ENCODE data around the gene UBAC2. TPM values are rescaled to one million over a fixed set of nuclear protein-coding genes. Genes with fewer than 3 reads are reported as not detected.
"Not testable (repeated sequence)": the region's sequence is repeated elsewhere in the genome, so short reads cannot be mapped to it uniquely, and the experiment has no call there.

The UBAC2 gene
- total RNA-seq, 4 donors from 2014 or later, result 51.0 to 71.5 (median 61.1) TPM

- TF ChIP-seq POLR2A (IDR thresholded peaks at IDR 0.05) (no peak), CTCF (IDR thresholded peaks at IDR 0.05 in 4 of 5, conservative IDR thresholded peaks at IDR 0.05 in 1 of 5) (no peak)
- H3K27ac ChIP-seq, result no peak overlapping the region
- in situ Hi-C loops (cut with MboI; ENCODE audit: low sequenced_read_pairs in 4 of 4), result no loop called here
- intact Hi-C loops (cut with DNase I; ENCODE audit: low total_unique reads), result no loop called here
- ATAC-seq, result no peak
- no peaks in the 10 kb centered on the region for H3K9me3 ChIP-seq
- peaks cover 0 to 14% of the 10 kb centered on the region in 2 donors for H3K36me3 ChIP-seq
- no peaks in the 10 kb centered on the region for H3K4me1 ChIP-seq
- no peaks in the 10 kb centered on the region for H3K27me3 ChIP-seq
- no peak for DNase-seq
- H3K4me3 ChIP-seq, result no peak overlapping the region
These were observed 189.9 kb downstream of the UBAC2 start for GRCh38 chr13:99390601-99391000.

GRCh38 chr13:99391781-99392469 is 191.3 kb downstream of the UBAC2 start:
- ATAC-seq (no peak), DNase-seq (no peak)
- TF ChIP-seq POLR2A (IDR thresholded peaks at IDR 0.05) (no peak), CTCF (IDR thresholded peaks at IDR 0.05 in 4 of 5, conservative IDR thresholded peaks at IDR 0.05 in 1 of 5) (no peak)
- no peak overlapping the region for H3K4me3 ChIP-seq
- H3K36me3 ChIP-seq, result peaks cover 0 to under 1% of the 10 kb centered on the region in 2 donors
- intact Hi-C loops (cut with DNase I; ENCODE audit: low total_unique reads), result no loop called here
- no peaks in the 10 kb centered on the region for H3K9me3 ChIP-seq
- H3K4me1 ChIP-seq, result no peaks in the 10 kb centered on the region
- H3K27me3 ChIP-seq, result no peaks in the 10 kb centered on the region
- H3K27ac ChIP-seq, result no peak overlapping the region
- in situ Hi-C loops (cut with MboI; ENCODE audit: low sequenced_read_pairs in 4 of 4), result no loop called here

- intact Hi-C loops (cut with DNase I; ENCODE audit: low total_unique reads), result no loop called here
These were observed 191.9 kb downstream of the UBAC2 start for GRCh38 chr13:99392470-99393135.

GRCh38 chr13:99393391-99393790 is 192.7 kb downstream of the UBAC2 start:
- ATAC-seq; H3K27ac ChIP-seq; H3K9me3 ChIP-seq; in situ Hi-C loops (cut with MboI; ENCODE audit: low sequenced_read_pairs in 4 of 4); H3K4me1 ChIP-seq; H3K36me3 ChIP-seq; H3K27me3 ChIP-seq; DNase-seq; intact Hi-C loops (cut with DNase I; ENCODE audit: low total_unique reads); H3K4me3 ChIP-seq: not testable (repeated sequence)

More at GRCh38 chr13:99392470-99393135, 191.9 kb downstream of the UBAC2 start:
- ATAC-seq (no peak), DNase-seq (no peak)
- no peaks in the 10 kb centered on the region for H3K36me3 ChIP-seq
- no peaks in the 10 kb centered on the region for H3K27me3 ChIP-seq
- H3K4me3 ChIP-seq, result no peak overlapping the region
- TF ChIP-seq POLR2A (IDR thresholded peaks at IDR 0.05) (no peak), CTCF (IDR thresholded peaks at IDR 0.05 in 4 of 5, conservative IDR thresholded peaks at IDR 0.05 in 1 of 5) (no peak)
- H3K27ac ChIP-seq, result no peak overlapping the region
- H3K9me3 ChIP-seq, result no peaks in the 10 kb centered on the region
- in situ Hi-C loops (cut with MboI; ENCODE audit: low sequenced_read_pairs in 4 of 4), result no loop called here
- H3K4me1 ChIP-seq, result no peaks in the 10 kb centered on the region

GRCh38 chr13:99393791-99394735 is 193.4 kb downstream of the UBAC2 start:
- Histone ChIP-seq H3K4me3 (no peak overlapping the region), H3K4me1 (no peaks in the 10 kb centered on the region), H3K36me3 (no peaks in the 10 kb centered on the region), H3K27ac (no peak overlapping the region), H3K9me3 (no peaks in the 10 kb centered on the region), H3K27me3 (no peaks in the 10 kb centered on the region)
- ATAC-seq (no peak), DNase-seq (no peak)
- in situ Hi-C loops (cut with MboI; ENCODE audit: low sequenced_read_pairs in 4 of 4), result no loop called here
- intact Hi-C loops (cut with DNase I; ENCODE audit: low total_unique reads), result no loop called here
- TF ChIP-seq CTCF (IDR thresholded peaks at IDR 0.05 in 4 of 5, conservative IDR thresholded peaks at IDR 0.05 in 1 of 5), result no peak
- no peak for TF ChIP-seq POLR2A (IDR thresholded peaks at IDR 0.05)
